HFF-Myc (cell line): ENCODE measurements around the gene FAM13C.

Experiments
- DNase-seq: peaks from one replicate; pipeline ENCODE4 v3.0.0-alpha.2; 2011; ENCODE audit warnings: low read depth; ENCODE audit errors: extremely low read depth
- H3K4me3 ChIP-seq: replicated peaks from 2 replicates; pipeline ENCODE4 v1.5.1; 2011; ENCODE audit warnings: low read depth, mild to moderate bottlenecking, control low read depth, low read length
- CTCF ChIP-seq: IDR thresholded peaks from 2 replicates; pipeline ENCODE4 v1.5.1; 2012; ENCODE audit warnings: mild to moderate bottlenecking, low read depth, low read length, control low read depth; ENCODE audit errors: missing control alignments

Gene FAM13C

GRCh38 chr10:59255463-59255862 is 106.9 kb downstream of the FAM13C start:
- H3K4me3 ChIP-seq: no peak overlapping the region
- TF ChIP-seq CTCF: no peak
- no peak for DNase-seq

- no peak for DNase-seq
- TF ChIP-seq CTCF: no peak
- H3K4me3 ChIP-seq: no peak overlapping the region
Observed at GRCh38 chr10:59252491-59252890, 109.9 kb downstream of the FAM13C start.

- no peak for TF ChIP-seq CTCF
- H3K4me3 ChIP-seq: no peak overlapping the region
- DNase-seq: no peak
Observed at GRCh38 chr10:59245686-59246085, 116.7 kb downstream of the FAM13C start.

- no peak for TF ChIP-seq CTCF
Observed at GRCh38 chr10:59244871-59245270, 117.5 kb downstream of the FAM13C start.

GRCh38 chr10:59243611-59244195 is 118.6 kb downstream of the FAM13C start:
- no peak overlapping the region for H3K4me3 ChIP-seq
- no peak for DNase-seq
- TF ChIP-seq CTCF: no peak

More at GRCh38 chr10:59244871-59245270, 117.5 kb downstream of the FAM13C start:
- no peak overlapping the region for H3K4me3 ChIP-seq
- no peak for DNase-seq

- no peak overlapping the region for H3K4me3 ChIP-seq
- TF ChIP-seq CTCF: no peak
- DNase-seq: no peak
Observed at GRCh38 chr10:59242991-59243390, 119.4 kb downstream of the FAM13C start.

- no peak for TF ChIP-seq CTCF
- no peak overlapping the region for H3K4me3 ChIP-seq
- DNase-seq: no peak
Observed at GRCh38 chr10:59242057-59242456, 120.3 kb downstream of the FAM13C start.
